Measurements from ENCODE around the gene UMOD.

UMOD gene

GRCh38 chr16:20382202-20382948 lies 29.9 kb upstream of the UMOD start:
- H3K9me3 Mint-ChIP-seq = no peaks in the 10 kb centered on the region
- H3K36me3 Mint-ChIP-seq = no peaks in the 10 kb centered on the region
- H3K27me3 Mint-ChIP-seq = peaks cover 9% of the 10 kb centered on the region
- H3K27ac Mint-ChIP-seq = no peak overlapping the region
- H3K4me1 Mint-ChIP-seq = no peaks in the 10 kb centered on the region
- H3K4me3 Mint-ChIP-seq = no peak overlapping the region

GRCh38 chr16:20380782-20381181 lies 28.3 kb upstream of the UMOD start:
- Mint-ChIP-seq H3K9me3 (no peaks in the 10 kb centered on the region), H3K27me3 (peaks cover 4% of the 10 kb centered on the region), H3K27ac (no peak overlapping the region), H3K4me1 (no peaks in the 10 kb centered on the region), H3K4me3 (no peak overlapping the region), H3K36me3 (no peaks in the 10 kb centered on the region)

- Mint-ChIP-seq H3K4me1 (no peaks in the 10 kb centered on the region), H3K9me3 (no peaks in the 10 kb centered on the region), H3K27me3 (peaks cover 8% of the 10 kb centered on the region), H3K27ac (no peak overlapping the region), H3K4me3 (no peak overlapping the region), H3K36me3 (no peaks in the 10 kb centered on the region)
These were observed 24.7 kb upstream of the UMOD start for GRCh38 chr16:20377181-20377580.

- Mint-ChIP-seq H3K27ac (no peak overlapping the region), H3K9me3 (no peaks in the 10 kb centered on the region), H3K4me3 (no peak overlapping the region), H3K27me3 (peaks cover 20% of the 10 kb centered on the region), H3K4me1 (no peaks in the 10 kb centered on the region), H3K36me3 (no peaks in the 10 kb centered on the region)
These were observed 20.2 kb upstream of the UMOD start for GRCh38 chr16:20372701-20373100.

GRCh38 chr16:20369452-20370054 lies 17.0 kb upstream of the UMOD start:
- H3K27me3 Mint-ChIP-seq = peaks cover 16% of the 10 kb centered on the region
- no peak overlapping the region for H3K27ac Mint-ChIP-seq
- H3K9me3 Mint-ChIP-seq = no peaks in the 10 kb centered on the region
- no peaks in the 10 kb centered on the region for H3K4me1 Mint-ChIP-seq
- no peaks in the 10 kb centered on the region for H3K36me3 Mint-ChIP-seq
- no peak overlapping the region for H3K4me3 Mint-ChIP-seq

- Mint-ChIP-seq H3K4me3 (no peak overlapping the region), H3K4me1 (no peaks in the 10 kb centered on the region)
These were observed 11.5 kb upstream of the UMOD start for GRCh38 chr16:20364051-20364450.

GRCh38 chr16:20363191-20363590 lies 10.7 kb upstream of the UMOD start:
- Mint-ChIP-seq H3K27me3 (peaks cover 19% of the 10 kb centered on the region), H3K27ac (no peak overlapping the region), H3K4me1 (no peaks in the 10 kb centered on the region), H3K9me3 (no peaks in the 10 kb centered on the region), H3K4me3 (no peak overlapping the region), H3K36me3 (no peaks in the 10 kb centered on the region)

More at GRCh38 chr16:20364051-20364450, 11.5 kb upstream of the UMOD start:
- Mint-ChIP-seq H3K27me3 (peaks cover 23% of the 10 kb centered on the region), H3K9me3 (no peaks in the 10 kb centered on the region), H3K27ac (no peak overlapping the region), H3K36me3 (no peaks in the 10 kb centered on the region)

GRCh38 chr16:20359997-20360396 lies 7.5 kb upstream of the UMOD start:
- Mint-ChIP-seq H3K27me3 (peaks cover 11% of the 10 kb centered on the region), H3K36me3 (no peaks in the 10 kb centered on the region), H3K4me3 (no peak overlapping the region), H3K9me3 (no peaks in the 10 kb centered on the region), H3K27ac (no peak overlapping the region), H3K4me1 (no peaks in the 10 kb centered on the region)

GRCh38 chr16:20355114-20355782 lies 2.7 kb upstream of the UMOD start:
- no peaks in the 10 kb centered on the region for H3K9me3 Mint-ChIP-seq
- H3K27ac Mint-ChIP-seq = no peak overlapping the region
- H3K36me3 Mint-ChIP-seq = no peaks in the 10 kb centered on the region
- H3K4me3 Mint-ChIP-seq = no peak overlapping the region
- H3K27me3 Mint-ChIP-seq = peaks cover 6% of the 10 kb centered on the region
- no peaks in the 10 kb centered on the region for H3K4me1 Mint-ChIP-seq

GRCh38 chr16:20353379-20353778 lies 864 bp upstream of the UMOD start:
- no peaks in the 10 kb centered on the region for H3K9me3 Mint-ChIP-seq
- H3K36me3 Mint-ChIP-seq = no peaks in the 10 kb centered on the region
- no peak overlapping the region for H3K27ac Mint-ChIP-seq
- H3K27me3 Mint-ChIP-seq = peaks cover 4% of the 10 kb centered on the region
- H3K4me3 Mint-ChIP-seq = no peak overlapping the region
- H3K4me1 Mint-ChIP-seq = no peaks in the 10 kb centered on the region

GRCh38 chr16:20349615-20350014 lies 2.9 kb downstream of the UMOD start:
- Mint-ChIP-seq H3K36me3 (no peaks in the 10 kb centered on the region), H3K4me3 (no peak overlapping the region), H3K4me1 (no peaks in the 10 kb centered on the region), H3K9me3 (no peaks in the 10 kb centered on the region), H3K27me3 (peaks cover 6% of the 10 kb centered on the region), H3K27ac (no peak overlapping the region)

- Mint-ChIP-seq H3K4me1 (no peaks in the 10 kb centered on the region), H3K27ac (no peak overlapping the region), H3K36me3 (no peaks in the 10 kb centered on the region), H3K4me3 (no peak overlapping the region), H3K27me3 (peaks cover 6% of the 10 kb centered on the region), H3K9me3 (no peaks in the 10 kb centered on the region)
These were observed 3.9 kb downstream of the UMOD start for GRCh38 chr16:20348365-20349185.

- Mint-ChIP-seq H3K4me1 (no peaks in the 10 kb centered on the region), H3K4me3 (no peak overlapping the region), H3K27ac (no peak overlapping the region), H3K36me3 (no peaks in the 10 kb centered on the region), H3K9me3 (no peaks in the 10 kb centered on the region), H3K27me3 (peaks cover 6% of the 10 kb centered on the region)
These were observed 4.7 kb downstream of the UMOD start for GRCh38 chr16:20347666-20348364.

- Mint-ChIP-seq H3K9me3 (no peaks in the 10 kb centered on the region), H3K36me3 (no peaks in the 10 kb centered on the region), H3K27me3 (peaks cover 2% of the 10 kb centered on the region), H3K4me1 (no peaks in the 10 kb centered on the region), H3K27ac (no peak overlapping the region), H3K4me3 (no peak overlapping the region)
These were observed 7.9 kb downstream of the UMOD start for GRCh38 chr16:20344611-20345010.

- H3K4me3 Mint-ChIP-seq = no peak overlapping the region
- H3K4me1 Mint-ChIP-seq = no peaks in the 10 kb centered on the region
- H3K27ac Mint-ChIP-seq = no peak overlapping the region
- H3K9me3 Mint-ChIP-seq = no peaks in the 10 kb centered on the region
- no peaks in the 10 kb centered on the region for H3K27me3 Mint-ChIP-seq
- no peaks in the 10 kb centered on the region for H3K36me3 Mint-ChIP-seq
These were observed 12.8 kb downstream of the UMOD start for GRCh38 chr16:20339744-20340143.

All from activated naive CD4-positive, alpha-beta T cell treated with anti-CD3 and anti-CD28 coated beads, Interleukin-2, amount 50 U/mL, for 24 hours (primary cell).